Eye (tissue), 1 donor: ENCODE data around the gene KRTAP9-7.
"Not testable (repeated sequence)": the region's sequence is repeated elsewhere in the genome, so short reads cannot be mapped to it uniquely, and the experiment has no call there.

Experiments
- DNase-seq: peaks from one replicate; pipeline ENCODE4 v3.0.0-alpha.2; 2015

KRTAP9-7 gene

DNA sequence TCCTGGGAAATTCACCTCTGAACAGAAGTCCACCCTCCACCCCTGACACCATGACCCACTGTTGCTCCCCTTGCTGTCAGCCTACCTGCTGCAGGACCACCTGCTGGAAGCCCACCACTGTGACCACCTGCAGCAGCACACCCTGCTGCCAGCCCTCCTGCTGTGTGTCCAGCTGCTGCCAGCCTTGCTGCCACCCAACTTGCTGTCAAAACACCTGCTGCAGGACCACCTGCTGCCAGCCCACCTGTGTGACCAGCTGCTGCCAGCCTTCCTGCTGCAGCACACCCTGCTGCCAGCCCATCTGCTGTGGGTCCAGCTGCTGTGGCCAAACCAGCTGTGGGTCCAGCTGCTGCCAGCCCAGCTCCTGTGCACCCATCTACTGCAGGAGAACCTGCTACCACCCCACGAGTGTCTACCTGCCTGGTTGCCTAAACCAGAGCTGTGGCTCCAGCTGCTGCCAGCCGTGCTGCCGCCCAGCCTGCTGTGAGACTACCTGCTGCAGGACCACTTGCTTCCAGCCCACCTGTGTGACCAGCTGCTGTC is at the start of gene KRTAP9-7:
TSS of gene KRTAP9-7 (plus strand) at position 51 of the 543 bp plus-strand sequence. CDS start at position 51, 0 bp downstream.
- not testable (repeated sequence) for DNase-seq

DNA sequence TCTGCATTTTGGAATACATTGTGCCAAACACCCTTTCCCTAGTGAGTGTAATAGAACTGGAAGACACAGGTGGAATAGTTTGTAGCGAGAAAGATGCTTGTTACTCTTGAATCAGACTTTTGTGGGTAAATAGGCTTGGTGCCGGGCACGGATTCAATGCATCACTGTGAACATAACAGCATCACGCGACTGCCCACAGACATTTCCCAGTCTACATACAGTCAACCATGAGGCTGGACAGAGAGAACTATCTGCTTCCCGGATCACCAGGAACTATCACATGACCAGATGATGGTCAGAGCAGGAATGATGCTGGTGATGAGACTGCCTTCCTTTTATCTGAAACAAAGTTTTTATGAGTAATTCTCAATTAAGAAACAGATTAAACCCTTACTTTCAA is 49.4 kb upstream of the KRTAP9-7 start:
- DNase-seq = no peak

GRCh38 chr17:41226598-41227095 is 48.9 kb upstream of the KRTAP9-7 start, which contains the start of gene KRTAP9-2:
Gene KRTAP9-2, plus strand, starts transcription at chr17:41226648. Its CDS starts 7 bp downstream, at chr17:41226655.
- DNase-seq = not testable (repeated sequence)

GRCh38 chr17:41230094-41230493 is 45.4 kb upstream of the KRTAP9-7 start:
- DNase-seq = no peak

- no peak for DNase-seq
Observed at GRCh38 chr17:41231731-41232130, 43.8 kb upstream of the KRTAP9-7 start.

- not testable (repeated sequence) for DNase-seq
Observed at GRCh38 chr17:41232399-41233105, 42.9 kb upstream of the KRTAP9-7 start, which contains the start of gene KRTAP9-3. Gene KRTAP9-3, plus strand, starts transcription at chr17:41232449. Its CDS starts 53 bp downstream, at chr17:41232502.

DNA sequence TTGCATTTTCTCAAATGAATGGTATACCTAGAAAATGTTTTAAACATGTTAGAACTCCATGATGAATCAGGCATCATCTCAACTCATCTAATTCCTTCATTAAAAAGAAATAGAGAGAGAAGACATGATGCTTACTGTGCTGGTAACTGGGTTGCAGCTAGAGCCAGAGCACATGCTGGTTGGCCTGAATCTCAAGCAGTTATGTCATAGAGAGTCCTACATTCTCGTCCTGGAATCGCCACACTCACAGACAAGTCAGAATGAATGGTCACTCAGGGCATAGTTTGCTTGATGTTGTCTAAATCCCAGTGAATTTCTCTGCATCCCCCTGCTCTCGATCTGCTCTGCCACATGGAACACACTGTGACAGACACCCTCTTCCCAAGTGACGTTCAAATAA is 38.4 kb upstream of the KRTAP9-7 start:
- DNase-seq = not testable (repeated sequence)

GRCh38 chr17:41237949-41238437 is 37.5 kb upstream of the KRTAP9-7 start, which contains the start of gene KRTAP9-8:
Gene KRTAP9-8, plus strand, starts transcription at chr17:41237999. Its CDS starts 53 bp downstream, at chr17:41238052.
- not testable (repeated sequence) for DNase-seq

DNA sequence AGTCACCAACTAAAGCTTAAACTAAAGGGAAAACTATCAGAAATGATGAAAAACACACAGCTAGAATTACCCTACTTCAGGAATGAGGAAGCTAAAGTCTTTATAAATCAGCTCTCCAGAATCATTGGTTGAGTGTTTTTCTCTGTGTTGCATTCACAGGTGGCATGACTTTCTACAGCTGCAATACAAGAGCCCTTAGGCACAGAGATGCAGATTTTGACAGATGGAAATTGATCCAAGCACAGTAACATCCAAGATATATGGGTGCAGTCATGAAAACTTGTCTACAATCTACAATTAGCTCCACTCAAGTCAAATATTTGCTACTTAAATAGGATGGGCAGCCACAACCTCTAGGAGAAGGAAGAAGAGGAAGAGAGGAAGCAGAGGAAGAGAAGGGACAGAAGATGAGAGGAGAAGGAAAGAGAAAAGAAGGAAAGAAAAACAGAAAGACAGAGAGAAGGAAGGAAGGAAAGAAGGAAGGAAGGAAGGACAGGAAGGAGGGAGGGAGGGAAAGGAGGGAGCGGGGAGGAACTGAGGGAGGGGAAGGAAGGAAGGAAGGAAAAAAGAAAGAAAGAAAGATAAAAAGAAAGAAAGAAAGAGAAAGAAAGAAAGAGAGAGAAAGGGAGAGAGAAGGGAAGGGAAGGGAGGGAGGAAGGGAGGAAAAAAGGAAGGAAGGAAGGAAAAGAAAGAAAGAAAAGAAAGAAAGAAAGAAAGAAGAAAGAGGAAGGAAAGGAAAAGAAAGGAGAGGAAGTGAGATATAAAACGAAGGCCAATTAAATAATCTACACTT is 28.3 kb upstream of the KRTAP9-7 start:
- DNase-seq = not testable (repeated sequence)

- not testable (repeated sequence) for DNase-seq
Observed at GRCh38 chr17:41249637-41250240, 25.8 kb upstream of the KRTAP9-7 start, which contains the start of gene KRTAP9-4. Gene KRTAP9-4, plus strand, starts transcription at chr17:41249687. Its CDS starts 34 bp downstream, at chr17:41249721.

GRCh38 chr17:41251261-41251660 is 24.2 kb upstream of the KRTAP9-7 start:
- no peak for DNase-seq

GRCh38 chr17:41254861-41255260 is 20.6 kb upstream of the KRTAP9-7 start:
- no peak for DNase-seq

DNA sequence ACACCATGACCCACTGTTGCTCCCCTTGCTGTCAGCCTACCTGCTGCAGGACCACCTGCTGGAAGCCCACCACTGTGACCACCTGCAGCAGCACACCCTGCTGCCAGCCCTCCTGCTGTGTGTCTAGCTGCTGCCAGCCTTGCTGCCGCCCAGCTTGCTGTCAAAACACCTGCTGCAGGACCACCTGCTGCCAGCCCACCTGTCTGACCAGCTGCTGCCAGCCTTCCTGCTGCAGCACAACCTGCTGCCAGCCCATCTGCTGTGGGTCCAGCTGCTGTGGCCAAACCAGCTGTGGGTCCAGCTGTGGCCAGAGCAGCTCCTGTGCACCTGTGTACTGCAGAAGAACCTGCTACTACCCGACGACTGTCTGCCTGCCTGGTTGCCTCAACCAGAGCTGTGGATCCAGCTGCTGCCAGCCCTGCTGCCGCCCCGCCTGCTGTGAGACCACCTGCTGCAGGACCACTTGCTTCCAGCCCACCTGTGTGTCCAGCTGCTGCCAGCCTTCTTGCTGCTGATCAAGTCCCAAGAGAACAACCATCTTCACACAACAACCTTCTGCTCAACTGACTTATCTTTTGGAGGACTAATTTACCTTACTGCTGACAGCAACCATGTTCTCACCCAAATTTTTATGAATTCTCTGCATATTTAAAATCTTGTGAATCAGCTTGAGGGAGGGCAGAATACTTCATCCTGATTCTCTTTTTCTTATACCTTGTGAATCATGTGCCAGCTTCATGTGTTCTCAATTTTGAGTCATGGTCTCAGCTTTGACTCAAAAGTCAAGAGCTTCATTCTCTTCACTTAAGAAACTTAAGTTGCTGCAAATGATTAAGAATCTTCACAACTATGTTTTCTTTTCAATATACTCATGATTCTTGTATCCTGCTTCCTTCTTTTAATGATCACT is 19.9 kb upstream of the KRTAP9-7 start, which contains the start of gene KRTAP9-9:
TSS of gene KRTAP9-9 (plus strand) at position 4 of the 910 bp plus-strand sequence.
- not testable (repeated sequence) for DNase-seq

DNA sequence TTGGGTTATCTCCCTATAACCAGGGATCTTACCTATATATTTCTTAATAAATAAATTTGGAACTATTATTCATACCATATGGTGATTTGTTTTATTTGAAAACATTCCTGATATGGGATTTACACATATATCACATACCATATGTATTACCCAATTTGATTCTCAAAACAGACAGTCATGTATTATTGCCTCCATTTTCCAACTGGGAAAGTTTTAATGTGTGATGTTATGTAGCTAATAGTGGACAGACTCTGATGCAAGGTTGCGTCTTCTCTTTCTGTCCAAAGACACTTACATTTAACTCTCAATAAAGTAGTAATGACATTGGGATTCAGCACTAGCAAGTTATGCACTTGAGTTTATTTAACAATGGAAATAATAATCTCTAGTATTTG is 19.2 kb upstream of the KRTAP9-7 start:
- DNase-seq = no peak

GRCh38 chr17:41258406-41258805 is 17.1 kb upstream of the KRTAP9-7 start:
- DNase-seq = no peak

GRCh38 chr17:41263212-41263611 is 12.3 kb upstream of the KRTAP9-7 start:
- no peak for DNase-seq

DNA sequence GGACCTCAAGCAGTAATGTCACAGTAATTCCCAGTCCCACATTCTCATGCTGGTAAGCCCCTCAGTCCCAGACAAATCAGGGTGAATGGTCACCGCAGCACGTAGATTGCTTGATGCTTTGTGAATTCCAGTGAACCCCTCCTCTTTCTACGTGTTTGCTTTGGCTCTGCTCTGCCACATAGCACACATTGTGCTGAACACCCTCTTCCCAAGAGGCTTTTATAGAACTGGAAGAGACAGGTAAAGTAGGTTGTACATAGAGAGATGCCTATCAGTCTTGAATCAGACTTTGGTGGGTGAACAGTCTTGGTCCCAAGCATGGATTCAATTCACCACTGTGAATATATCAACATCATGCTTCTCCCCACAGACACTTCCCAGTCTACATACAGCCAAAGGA is 10.9 kb upstream of the KRTAP9-7 start:
- DNase-seq = no peak

DNA sequence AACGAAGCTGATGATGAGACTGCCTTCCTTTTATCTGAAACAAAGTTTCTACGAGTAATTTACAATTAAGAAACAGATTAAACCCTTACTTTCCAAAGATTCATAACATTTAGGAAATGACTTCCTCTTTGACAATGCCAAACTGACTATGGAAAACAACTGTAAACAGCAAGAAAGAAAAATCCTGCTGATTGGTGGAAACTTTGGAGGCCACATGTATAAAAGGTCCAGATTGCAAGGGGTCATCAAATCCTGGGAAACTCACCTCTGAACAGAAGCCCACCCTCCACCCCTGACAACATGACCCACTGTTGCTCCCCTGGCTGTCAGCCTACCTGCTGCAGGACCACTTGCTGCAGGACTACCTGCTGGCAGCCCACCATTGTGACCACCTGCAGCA is 10.4 kb upstream of the KRTAP9-7 start, which contains the start of gene KRTAP9-6:
TSS of gene KRTAP9-6 (plus strand) at position 301 of the 400 bp plus-strand sequence. CDS start at position 301, 0 bp downstream.
- DNase-seq = no peak

DNA sequence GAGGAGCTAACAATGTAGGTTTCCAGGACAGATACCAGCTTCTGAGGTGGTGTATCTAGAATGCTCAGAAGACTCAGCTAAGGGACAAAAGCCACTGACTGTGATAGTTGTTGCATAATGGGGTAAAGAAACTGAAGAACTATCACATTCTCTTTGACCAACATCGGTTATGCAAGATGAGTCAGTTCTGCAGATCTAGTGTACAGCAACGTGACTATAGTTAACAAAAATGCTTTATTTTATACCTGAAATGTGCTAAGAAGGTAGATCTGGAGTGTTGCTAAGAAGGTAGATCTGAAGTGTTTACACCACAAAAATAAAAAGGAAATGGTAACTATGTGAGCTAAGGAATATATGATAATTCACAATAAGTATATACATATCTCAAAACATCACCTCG is 7.8 kb upstream of the KRTAP9-7 start:
- no peak for DNase-seq

GRCh38 chr17:41271323-41271722 is 4.2 kb upstream of the KRTAP9-7 start:
- not testable (repeated sequence) for DNase-seq

DNA sequence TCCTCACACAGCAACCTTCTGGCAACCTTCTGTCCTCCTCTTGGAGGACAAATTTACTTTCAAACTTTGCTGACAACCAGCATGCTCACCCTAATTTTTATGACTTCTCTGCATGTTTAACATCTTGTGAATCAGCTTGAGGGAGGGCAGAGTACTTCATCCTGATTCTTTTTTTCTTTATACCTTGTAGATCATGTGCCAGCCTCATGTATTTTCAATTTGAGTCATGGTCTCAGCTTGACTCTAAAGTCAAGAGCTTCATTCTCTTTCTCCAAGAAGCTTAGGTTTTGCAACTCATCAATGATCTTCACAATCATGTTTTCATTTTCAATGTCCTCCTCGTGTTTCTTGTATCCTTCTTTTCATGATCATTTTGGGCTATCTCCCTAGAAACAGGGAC is 3.6 kb upstream of the KRTAP9-7 start:
- no peak for DNase-seq
